GM10266 (cell line): Measurements from ENCODE around the gene SYNGR2.
"Not testable (repeated sequence)": the region's sequence is repeated elsewhere in the genome, so short reads cannot be mapped to it uniquely, and the experiment has no call there.

ENCODE experiments used
- DNase-seq: peaks from one replicate; pipeline ENCODE4 v3.0.0; 2012; ENCODE audit errors: extremely low spot score
- TF ChIP-seq, protein P1 (sequence below): IDR thresholded peaks from 2 replicates; pipeline ENCODE4 v1.5.1; 2012; ENCODE audit warnings: mild to moderate bottlenecking, low read depth; ENCODE audit not compliant: control insufficient read depth, insufficient read depth; ENCODE audit errors: missing control alignments

SYNGR2 gene

DNA sequence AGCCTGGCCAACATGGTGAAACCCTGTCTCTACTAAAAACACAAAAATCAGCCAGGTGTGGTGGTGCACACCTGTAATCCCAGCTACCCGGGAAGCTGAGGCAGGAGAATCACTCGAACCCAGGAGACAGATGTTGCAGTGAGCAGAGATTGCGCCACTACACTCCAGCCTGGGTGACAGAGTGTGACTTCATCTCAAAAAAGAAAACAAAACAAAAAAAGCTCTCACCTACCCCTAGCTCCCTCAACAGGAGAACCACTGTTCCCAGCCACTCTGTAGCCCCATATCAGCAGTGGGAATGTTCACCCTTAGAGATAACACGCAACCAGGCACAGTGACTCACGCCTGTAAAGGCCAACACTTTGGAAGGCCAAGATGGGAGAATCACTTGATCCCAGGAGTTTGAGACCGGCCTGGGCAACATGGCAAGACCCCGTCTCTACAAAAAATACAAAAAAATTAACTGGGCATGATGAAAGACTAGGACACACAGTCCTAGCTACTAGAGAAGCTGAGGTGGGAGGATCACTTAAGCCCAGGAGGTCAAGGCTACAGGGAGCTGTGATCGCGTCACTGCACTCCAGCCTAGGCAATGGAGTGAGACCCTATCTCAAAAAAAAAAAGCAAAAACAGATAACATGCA, 32.4 kb upstream of the SYNGR2 start:
- no peak for DNase-seq
- TF ChIP-seq, protein P1, sequence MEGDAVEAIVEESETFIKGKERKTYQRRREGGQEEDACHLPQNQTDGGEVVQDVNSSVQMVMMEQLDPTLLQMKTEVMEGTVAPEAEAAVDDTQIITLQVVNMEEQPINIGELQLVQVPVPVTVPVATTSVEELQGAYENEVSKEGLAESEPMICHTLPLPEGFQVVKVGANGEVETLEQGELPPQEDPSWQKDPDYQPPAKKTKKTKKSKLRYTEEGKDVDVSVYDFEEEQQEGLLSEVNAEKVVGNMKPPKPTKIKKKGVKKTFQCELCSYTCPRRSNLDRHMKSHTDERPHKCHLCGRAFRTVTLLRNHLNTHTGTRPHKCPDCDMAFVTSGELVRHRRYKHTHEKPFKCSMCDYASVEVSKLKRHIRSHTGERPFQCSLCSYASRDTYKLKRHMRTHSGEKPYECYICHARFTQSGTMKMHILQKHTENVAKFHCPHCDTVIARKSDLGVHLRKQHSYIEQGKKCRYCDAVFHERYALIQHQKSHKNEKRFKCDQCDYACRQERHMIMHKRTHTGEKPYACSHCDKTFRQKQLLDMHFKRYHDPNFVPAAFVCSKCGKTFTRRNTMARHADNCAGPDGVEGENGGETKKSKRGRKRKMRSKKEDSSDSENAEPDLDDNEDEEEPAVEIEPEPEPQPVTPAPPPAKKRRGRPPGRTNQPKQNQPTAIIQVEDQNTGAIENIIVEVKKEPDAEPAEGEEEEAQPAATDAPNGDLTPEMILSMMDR = no peak

DNA sequence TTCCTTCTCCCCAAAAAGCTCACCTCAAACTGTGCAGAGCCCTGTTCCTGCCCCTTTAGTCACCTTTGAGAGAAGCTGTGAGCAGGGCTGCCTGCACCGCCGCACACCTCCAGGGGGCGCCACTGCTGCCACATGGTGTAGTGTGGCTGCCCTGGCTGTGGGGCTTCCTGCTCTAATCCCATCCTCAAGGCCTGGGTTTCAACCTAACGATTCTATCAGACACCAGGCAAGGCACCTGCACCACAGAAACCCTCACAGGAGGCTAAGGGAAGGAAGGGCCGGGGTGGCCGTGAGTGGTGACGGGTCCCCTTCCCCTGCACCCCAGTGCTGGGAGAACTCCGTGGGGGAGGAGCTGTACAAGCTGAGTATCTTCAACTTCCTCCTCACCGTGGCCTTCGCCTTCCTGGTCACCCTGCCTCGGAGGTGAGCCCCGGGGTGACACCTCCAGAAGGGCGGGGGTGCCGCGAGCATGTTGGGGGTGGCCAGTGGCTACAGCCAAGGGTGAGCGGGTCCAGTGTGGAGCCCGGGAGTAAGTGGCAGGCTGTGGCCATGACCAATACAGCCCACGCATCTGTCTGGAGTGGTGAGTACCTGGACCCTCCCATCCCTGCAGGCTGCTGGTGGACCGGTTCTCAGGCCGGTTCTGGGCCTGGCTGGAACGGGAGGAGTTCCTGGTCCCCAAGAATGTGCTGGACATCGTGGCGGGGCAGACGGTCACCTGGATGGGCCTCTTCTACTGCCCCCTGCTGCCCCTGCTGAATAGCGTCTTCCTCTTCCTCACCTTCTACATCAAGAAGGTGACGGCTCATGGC, 30.8 kb upstream of the SYNGR2 start:
- no peak for DNase-seq
- TF ChIP-seq, protein P1 = peak; percentile 65

DNA sequence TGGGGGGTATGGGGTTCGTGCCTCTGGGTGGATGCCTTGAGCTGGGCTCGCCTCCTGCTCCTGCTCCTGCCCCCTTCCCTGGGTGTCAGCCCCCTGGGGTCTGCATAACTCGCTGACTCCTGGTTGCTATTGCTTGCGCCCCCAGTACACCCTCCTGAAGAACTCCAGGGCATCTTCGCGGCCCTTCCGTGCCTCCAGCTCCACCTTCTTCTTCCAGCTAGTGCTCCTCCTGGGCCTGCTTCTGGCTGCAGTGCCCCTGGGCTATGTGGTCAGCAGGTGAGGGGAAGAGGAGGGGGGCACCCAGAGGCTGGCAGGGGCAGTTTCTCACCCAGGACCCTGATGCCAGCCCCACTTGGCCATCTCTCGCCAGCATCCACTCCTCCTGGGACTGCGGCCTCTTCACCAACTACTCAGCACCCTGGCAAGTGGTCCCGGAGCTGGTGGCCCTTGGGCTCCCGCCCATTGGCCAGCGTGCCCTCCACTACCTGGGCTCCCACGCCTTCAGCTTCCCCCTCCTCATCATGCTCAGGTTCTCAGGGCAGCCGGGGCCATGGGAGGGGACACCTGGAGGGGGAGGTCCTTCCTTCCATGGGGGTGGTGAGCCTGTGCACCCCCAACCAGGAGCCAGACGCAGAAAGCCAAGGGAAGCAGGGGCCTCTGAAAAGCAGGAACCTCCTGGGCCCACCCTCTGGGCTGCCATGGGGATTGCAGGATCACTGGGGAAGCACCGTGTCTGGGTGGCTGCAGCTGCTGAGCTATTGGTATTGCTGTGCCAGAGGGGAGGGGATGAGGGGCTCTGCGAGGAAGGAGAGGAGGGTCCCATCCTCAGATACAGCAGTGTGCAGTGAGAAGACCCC, 29.9 kb upstream of the SYNGR2 start:
- DNase-seq = no peak
- TF ChIP-seq, protein P1 = no peak

DNA sequence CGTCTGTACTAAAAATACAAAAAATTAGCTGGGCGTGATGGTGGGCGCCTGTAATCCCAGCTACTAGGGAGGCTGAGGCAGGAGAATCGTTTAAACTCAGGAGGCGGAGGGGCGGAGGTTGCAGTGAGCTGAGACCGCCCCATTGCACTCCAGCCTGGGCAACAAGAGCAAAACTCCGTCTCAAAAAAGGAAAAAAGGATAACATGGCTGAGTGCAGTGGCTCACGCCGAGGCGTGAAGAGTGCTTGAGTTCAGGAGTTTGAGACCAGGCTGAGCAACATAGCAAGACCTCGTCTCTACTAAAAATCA, 28.6 kb upstream of the SYNGR2 start:
- not testable (repeated sequence) for DNase-seq

DNA sequence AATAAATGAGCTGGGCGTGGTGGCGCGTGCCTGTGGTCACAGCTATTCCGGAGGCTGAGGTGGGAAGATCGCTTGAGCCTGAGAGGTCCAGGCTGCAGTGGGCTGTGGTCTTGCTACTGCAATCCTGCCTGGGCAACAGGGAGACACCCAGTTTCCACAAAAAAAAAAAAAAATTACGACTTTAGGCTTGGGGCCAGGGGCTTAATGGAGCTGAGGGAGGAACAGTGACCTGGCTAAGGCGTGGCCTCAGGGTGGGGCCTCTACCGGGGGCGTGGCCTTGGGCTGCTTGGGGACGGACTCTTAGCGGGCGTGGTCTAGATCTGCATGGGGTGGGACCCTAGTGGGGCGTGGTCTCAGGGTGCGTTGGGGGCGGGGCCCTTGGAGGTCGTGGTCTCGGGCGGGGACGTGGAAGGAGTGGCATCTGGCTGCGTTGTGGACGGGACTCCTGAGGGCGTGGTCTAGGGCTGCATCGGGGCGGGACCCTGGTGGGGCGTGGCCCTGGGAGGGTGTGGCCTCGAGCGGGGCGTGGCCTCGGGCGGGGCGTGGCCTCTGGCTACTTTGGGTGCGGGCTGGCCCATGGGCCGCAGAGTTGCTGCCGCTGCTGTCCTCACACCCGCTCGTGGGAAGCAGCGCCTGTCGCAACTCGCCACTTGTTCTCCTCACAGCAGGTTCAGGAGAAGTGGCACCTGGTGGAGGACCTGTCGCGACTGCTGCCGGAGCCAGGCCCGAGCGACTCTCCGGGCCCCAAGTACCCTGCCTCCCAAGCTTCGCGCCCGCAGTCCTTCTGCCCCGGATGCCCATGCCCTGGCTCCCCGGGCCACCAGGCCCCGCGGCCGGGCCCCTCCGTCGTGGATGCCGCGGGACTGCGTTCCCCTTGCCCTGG, 28.0 kb upstream of the SYNGR2 start:
- peak; percentile 96 for DNase-seq
- TF ChIP-seq, protein P1 = no peak

DNA sequence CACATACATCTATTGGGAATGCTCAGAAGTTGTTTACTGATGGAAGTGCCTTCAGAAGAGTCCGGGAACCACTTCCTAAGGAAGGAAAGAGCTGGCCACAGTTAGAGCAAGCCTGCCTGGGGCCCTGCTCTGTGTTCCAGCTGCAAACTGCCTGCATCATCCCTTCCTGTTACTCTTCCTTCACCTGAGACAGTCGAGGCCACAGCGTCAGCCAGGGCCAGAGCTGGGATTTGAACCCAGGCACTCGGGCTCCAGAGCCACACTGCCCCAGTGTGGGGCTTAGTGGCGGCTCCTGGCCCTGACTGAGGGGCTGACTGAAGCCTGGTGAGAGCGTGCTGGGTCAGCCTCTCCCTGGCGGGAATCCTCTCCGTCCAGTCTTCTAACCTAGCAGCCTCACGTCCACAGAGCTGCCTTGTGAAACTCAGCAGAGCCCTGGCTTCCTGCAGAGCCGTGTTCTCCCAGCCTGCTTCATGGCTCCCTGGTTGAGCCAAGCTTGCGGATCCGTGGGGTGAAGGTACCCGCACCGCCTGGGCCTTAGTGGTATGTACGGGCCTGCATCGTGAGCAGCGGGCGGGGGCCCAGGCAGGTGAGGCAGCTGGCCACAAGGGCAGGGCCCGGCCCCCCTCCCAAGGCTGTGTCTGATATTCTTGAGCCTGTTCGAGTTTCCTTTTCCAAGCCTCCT, 26.8 kb upstream of the SYNGR2 start:
- TF ChIP-seq, protein P1 = no peak
- DNase-seq = no peak
